GM12878 (cell line): Measurements from ENCODE around the gene GPR78.

Experiments used
- CHD1 ChIP-seq: IDR thresholded peaks from 2 replicates; pipeline ENCODE4 v1.6.1; 2012; ENCODE audit warnings: low read depth, low read length, improper control_type of control experiment
- CTCF ChIP-seq, 3 experiments: IDR thresholded peaks in 2 of 3; conservative IDR thresholded peaks in 1 of 3; 2 replicates each; pipeline ENCODE4 v1.5.1; 2011; ENCODE audit warnings: low read depth in 3 of 3, low read length in 3 of 3, mild to moderate bottlenecking in 3 of 3, control low read depth in 2 of 3, moderate library complexity in 2 of 3, inconsistent platforms in 1 of 3, mixed read lengths in 1 of 3; ENCODE audit not compliant: control insufficient read depth in 2 of 3, insufficient read depth in 1 of 3; ENCODE audit errors: extremely low read depth in 1 of 3
- FOS ChIP-seq: IDR thresholded peaks from 3 replicates; pipeline ENCODE4 v1.6.1; 2011; ENCODE audit warnings: borderline replicate concordance; ENCODE audit not compliant: insufficient read length; ENCODE audit errors: extremely low read depth
- HDAC2 ChIP-seq: fragments of 200-600 bp; sonication (generic); IDR thresholded peaks from 2 replicates; pipeline ENCODE4 v1.6.1; 2017
- POLR2A ChIP-seq: IDR thresholded peaks from 2 replicates; pipeline ENCODE4 v1.6.1; 2011; ENCODE audit warnings: low read depth, mild to moderate bottlenecking, low read length
- REST ChIP-seq: IDR thresholded peaks from 2 replicates; pipeline ENCODE4 v1.6.1; 2012; ENCODE audit warnings: mild to moderate bottlenecking, low read depth, low read length
- TARDBP ChIP-seq: IDR thresholded peaks from 2 replicates; pipeline ENCODE4 v1.6.1; 2016; ENCODE audit warnings: borderline replicate concordance
- TF ChIP-seq, protein P1 (sequence below): IDR thresholded peaks from 2 replicates; pipeline ENCODE4 v1.6.1; 2011; ENCODE audit warnings: low read depth, low read length, improper control_type of control experiment, borderline replicate concordance

DNA sequence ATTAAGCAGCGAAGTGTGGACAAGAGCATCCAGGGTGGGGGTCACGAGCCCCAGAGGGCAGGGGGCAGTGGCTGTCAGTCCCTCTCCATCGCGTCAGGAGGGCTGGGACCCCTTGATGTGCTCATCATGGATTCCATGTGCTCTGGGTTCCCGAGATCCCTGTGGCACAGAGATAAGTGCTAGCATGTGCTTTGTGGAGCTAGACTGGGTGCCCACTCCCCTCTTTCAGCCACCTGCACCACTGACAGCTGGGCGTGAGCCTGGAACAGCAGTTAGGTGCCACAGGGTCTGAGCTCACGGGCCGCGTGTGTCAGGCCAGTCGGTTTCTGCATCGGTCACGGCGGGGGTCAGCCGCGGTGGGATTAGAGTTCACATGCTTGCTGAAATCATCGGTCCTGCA, 36.6 kb downstream of the GPR78 start:
- TF ChIP-seq POLR2A (no peak), TARDBP (no peak), CTCF (IDR thresholded peaks at IDR 0.05 in 2 of 3, conservative IDR thresholded peaks at IDR 0.05 in 1 of 3; ENCODE audit: control insufficient read depth in 2 of 3, extremely low read depth in 1 of 3, insufficient read depth in 1 of 3, low read depth in 3 of 3, low read length in 3 of 3) (no peak), CHD1 (no peak), REST (no peak), HDAC2 (no peak), FOS (no peak)
- TF ChIP-seq, protein P1, sequence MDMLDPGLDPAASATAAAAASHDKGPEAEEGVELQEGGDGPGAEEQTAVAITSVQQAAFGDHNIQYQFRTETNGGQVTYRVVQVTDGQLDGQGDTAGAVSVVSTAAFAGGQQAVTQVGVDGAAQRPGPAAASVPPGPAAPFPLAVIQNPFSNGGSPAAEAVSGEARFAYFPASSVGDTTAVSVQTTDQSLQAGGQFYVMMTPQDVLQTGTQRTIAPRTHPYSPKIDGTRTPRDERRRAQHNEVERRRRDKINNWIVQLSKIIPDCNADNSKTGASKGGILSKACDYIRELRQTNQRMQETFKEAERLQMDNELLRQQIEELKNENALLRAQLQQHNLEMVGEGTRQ = no peak
